Right renal cortex interstitium (tissue), 3 donors: ENCODE data around the gene COL15A1. TPM values are rescaled to one million over a fixed set of nuclear protein-coding genes. Genes with fewer than 3 reads are reported as not detected.
"Not testable (repeated sequence)": the region's sequence is repeated elsewhere in the genome, so short reads cannot be mapped to it uniquely, and the experiment has no call there.

ENCODE experiments used
- DNase-seq, 3 donors: peaks; one replicate each; pipeline ENCODE4 v3.0.0-alpha.2; 2013; ENCODE audit warnings: low read depth in 3 of 3, low spot score in 2 of 3
- polyA plus RNA-seq, 3 donors: library from polyadenylated mRNA; unstranded; fragments of 120-200 nt; gene quantifications; one replicate each; pipeline ENCODE4 v1.2.1, GENCODE V29; 2013; ENCODE audit not compliant: insufficient read length in 3 of 3

The COL15A1 gene
- polyA plus RNA-seq, 3 donors: 25.8 to 33.0 (median 29.8) TPM

GRCh38 chr9:99008203-99008602 lies 64.5 kb downstream of the COL15A1 start:
- no peak for DNase-seq

DNA sequence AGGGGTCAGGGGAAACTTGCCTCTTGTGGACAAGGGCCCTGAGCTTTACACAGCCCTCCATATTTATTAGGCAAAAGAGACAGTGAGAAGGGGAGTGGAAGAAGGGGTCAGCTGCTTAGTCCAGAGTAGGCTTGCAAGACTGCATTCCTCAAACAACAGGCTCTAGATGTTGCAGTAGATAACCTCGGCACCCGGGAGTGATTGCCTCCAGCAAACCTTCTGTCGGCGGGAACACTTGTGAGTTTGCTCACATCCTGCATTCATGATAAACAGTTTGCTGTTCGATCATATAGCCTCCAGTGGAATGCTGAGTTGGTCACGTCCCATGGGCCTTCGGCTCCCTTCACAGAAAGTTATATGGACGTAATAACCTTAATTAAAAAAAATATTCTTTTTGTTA lies 66.7 kb downstream of the COL15A1 start:
- not testable (repeated sequence) for DNase-seq

- peak in 1 of 3 donors; percentile 19 for DNase-seq
Measured at GRCh38 chr9:99011161-99011709, 67.5 kb downstream of the COL15A1 start.

DNA sequence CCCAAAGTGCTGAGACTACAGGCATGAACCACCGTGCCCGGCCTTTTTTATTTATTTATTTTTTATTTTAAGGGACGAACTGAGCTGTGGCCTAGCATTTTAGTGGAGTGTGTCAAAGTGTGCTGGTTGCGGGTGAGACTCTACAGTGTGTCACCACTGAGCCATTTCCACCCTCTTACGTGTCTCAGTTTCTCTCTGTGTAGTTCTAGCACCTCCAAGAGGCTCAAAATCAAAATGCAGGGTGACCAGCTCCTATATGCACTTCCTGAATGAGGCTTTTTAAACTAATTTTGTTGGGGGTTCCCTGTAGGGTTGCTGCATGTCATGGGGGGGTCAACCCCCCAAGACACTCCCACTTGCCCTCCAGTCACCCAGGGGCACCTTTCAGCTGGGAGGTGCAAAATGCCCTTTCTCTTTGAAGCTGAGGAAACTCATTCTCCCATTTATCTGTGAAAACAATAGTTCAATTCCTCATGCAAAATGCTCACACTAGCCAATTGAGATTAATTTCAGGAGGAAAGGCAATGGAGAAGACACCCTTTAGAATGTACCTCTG lies 69.3 kb downstream of the COL15A1 start:
- no peak for DNase-seq

GRCh38 chr9:99013550-99013949 lies 69.8 kb downstream of the COL15A1 start:
- no peak for DNase-seq

DNA sequence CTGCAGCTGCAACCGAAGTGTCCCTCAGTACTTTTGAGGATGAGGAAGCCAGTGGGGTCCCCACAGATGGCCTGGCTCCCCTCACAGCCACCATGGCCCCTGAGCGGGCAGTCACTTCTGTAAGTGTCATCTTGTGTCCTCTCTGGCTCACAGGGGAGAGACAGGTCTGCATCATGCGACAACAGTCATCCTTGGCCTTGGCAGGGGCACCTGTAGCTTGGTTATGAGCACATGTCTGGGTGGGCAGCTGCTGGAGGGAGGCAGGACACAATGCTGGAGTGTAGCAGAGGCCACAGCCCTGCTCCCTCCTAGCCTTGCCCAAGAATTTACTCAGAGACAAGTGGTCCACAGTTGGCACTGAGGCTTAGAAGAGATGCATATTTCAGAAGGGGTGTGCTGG lies 71.7 kb downstream of the COL15A1 start:
- no peak for DNase-seq

DNA sequence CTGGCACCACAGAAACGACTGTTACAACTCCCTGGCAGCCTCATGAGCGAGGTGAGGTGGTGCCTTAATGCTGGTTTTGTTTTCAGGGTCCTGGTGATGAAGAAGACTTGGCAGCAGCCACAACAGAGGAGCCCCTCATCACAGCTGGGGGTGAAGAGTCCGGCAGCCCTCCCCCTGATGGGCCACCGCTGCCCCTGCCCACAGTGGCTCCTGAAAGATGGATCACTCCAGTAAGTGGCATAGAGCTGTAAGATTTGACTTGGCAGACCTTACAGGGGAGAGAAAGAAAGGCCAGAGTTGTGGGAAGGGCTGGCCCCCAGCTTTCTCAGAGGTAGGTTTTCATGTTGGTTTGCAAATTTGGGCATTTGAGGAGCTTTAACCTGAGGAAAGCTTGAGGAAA lies 72.2 kb downstream of the COL15A1 start:
- no peak for DNase-seq

GRCh38 chr9:99016681-99017387 lies 73.1 kb downstream of the COL15A1 start:
- DNase-seq: no peak

- DNase-seq: no peak
Measured at GRCh38 chr9:99018653-99019052, 74.9 kb downstream of the COL15A1 start.

DNA sequence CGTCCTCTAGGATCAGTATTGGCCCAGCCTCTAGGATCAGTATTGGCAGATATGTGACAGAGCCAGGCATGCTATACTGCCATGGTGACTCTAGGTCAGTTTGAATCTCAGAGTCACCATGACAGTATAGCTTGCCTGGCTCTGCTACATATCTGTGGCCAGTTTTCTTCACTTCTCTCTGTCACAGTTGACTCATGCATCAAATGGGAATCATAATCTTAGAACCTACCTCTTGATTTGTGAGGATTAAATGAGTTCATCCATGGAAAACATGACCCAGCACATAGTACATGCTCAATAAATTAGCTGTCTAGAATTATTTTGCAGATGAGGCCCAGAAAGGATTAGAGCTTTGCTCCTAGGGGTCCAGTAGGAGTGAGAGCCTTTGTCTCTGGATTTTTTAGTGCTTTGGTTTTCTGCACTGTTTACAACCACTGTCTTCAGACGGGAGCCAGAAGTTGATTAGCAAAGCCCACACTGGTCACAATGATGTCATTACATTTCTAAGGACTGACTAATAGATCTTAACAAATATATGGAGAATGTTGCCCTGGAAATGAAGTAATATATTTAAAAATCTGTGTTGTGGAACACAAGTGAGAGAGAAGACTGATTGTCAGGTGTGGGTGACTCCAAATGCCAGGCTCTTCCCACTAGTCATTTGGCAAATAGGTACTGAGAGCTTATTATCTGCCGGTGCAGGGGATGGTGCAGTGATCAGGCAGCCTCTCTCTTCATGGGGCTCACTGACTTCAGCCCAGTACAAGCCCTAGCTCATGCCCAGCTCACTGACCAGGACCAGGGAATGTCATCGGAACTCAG lies 76.0 kb downstream of the COL15A1 start:
- DNase-seq: no peak

GRCh38 chr9:99020786-99021436 lies 77.2 kb downstream of the COL15A1 start:
- DNase-seq: no peak

- no peak for DNase-seq
Measured at GRCh38 chr9:99021512-99021911, 77.8 kb downstream of the COL15A1 start.

- no peak for DNase-seq
Measured at GRCh38 chr9:99023231-99023630, 79.5 kb downstream of the COL15A1 start.

DNA sequence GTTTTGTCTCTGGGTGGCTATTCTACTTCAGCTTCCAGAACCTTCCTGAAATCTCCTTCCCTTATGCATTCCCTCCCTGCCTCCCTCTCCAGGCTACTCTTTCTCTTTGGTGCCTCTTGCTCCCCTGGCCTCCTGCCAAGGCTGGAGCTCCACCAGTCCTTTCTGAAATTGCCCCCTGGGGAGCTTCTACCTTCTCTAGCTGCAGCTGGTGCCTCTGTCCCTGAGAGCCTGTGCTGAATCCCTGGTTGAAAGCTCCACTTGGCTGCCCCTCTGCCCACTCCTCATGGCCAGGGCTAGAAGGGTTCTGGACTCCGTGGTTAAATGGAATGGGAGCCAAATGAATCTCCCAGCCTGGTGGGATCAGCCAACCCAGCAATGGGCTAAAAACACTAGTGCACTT lies 80.1 kb downstream of the COL15A1 start:
- no peak for DNase-seq

GRCh38 chr9:99024959-99025358 lies 81.3 kb downstream of the COL15A1 start:
- DNase-seq: no peak

GRCh38 chr9:99025616-99026270 lies 82.0 kb downstream of the COL15A1 start:
- DNase-seq: no peak

- no peak for DNase-seq
Measured at GRCh38 chr9:99026271-99026955, 82.7 kb downstream of the COL15A1 start.

- DNase-seq: no peak
Measured at GRCh38 chr9:99026956-99027298, 83.2 kb downstream of the COL15A1 start.

DNA sequence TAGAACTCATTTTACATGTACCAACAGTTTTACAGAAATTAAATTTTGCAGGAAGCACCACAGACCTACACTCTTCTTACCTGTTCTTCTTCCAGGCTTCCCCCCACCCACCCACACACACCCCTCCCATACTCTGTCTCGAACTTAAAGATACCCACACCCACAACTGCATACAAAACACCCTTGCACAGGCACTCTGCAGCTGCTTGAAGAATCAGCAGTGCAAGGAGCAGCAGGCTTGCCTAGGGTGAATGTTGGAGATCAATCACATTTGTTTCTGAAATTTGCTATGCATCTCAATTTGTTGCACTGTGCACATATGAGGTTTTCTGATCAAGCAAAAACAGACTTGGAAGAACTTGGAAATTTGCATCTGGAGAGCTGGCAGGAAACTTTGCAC lies 83.7 kb downstream of the COL15A1 start:
- DNase-seq: no peak

GRCh38 chr9:99029083-99029645 lies 85.5 kb downstream of the COL15A1 start:
- no peak for DNase-seq
